ENCODE data around the gene MRPL46.

The MRPL46 gene

GRCh38 chr15:88467073-88467934 is at the start of gene MRPL46, which contains the start of gene MRPS11:
Gene MRPL46, minus strand, starts transcription at chr15:88467388. Its CDS starts 11 bp downstream, at chr15:88467377.
Gene MRPS11, plus strand, starts transcription at chr15:88467708. Its CDS starts 10 bp downstream, at chr15:88467718.
- FAIRE-seq, result no peak

GRCh38 chr15:88513195-88513594 is 46.0 kb upstream of the MRPL46 start:
- FAIRE-seq, result no peak

GRCh38 chr15:88512601-88513000 is 45.4 kb upstream of the MRPL46 start:
- no peak for FAIRE-seq

- no peak for FAIRE-seq
Observed at GRCh38 chr15:88512078-88512477, 44.9 kb upstream of the MRPL46 start.

- no peak for FAIRE-seq
Observed at GRCh38 chr15:88511161-88511560, 44.0 kb upstream of the MRPL46 start.

- FAIRE-seq, result no peak
Observed at GRCh38 chr15:88509964-88510363, 42.8 kb upstream of the MRPL46 start.

GRCh38 chr15:88509321-88509720 is 42.1 kb upstream of the MRPL46 start:
- FAIRE-seq, result no peak

GRCh38 chr15:88506628-88507027 is 39.4 kb upstream of the MRPL46 start:
- no peak for FAIRE-seq

- FAIRE-seq, result no peak
Observed at GRCh38 chr15:88505721-88506120, 38.5 kb upstream of the MRPL46 start.

GRCh38 chr15:88504445-88504844 is 37.3 kb upstream of the MRPL46 start:
- no peak for FAIRE-seq

- no peak for FAIRE-seq
Observed at GRCh38 chr15:88498996-88499395, 31.8 kb upstream of the MRPL46 start.

GRCh38 chr15:88497109-88497765 is 30.0 kb upstream of the MRPL46 start:
- no peak for FAIRE-seq

- no peak for FAIRE-seq
Observed at GRCh38 chr15:88493844-88494243, 26.7 kb upstream of the MRPL46 start.

GRCh38 chr15:88491158-88491557 is 24.0 kb upstream of the MRPL46 start:
- no peak for FAIRE-seq

- no peak for FAIRE-seq
Observed at GRCh38 chr15:88490036-88490435, 22.8 kb upstream of the MRPL46 start.

GRCh38 chr15:88489321-88489720 is 22.1 kb upstream of the MRPL46 start:
- no peak for FAIRE-seq

- no peak for FAIRE-seq
Observed at GRCh38 chr15:88487796-88488523, 20.8 kb upstream of the MRPL46 start.

GRCh38 chr15:88487178-88487795 is 20.1 kb upstream of the MRPL46 start:
- no peak for FAIRE-seq

GRCh38 chr15:88484682-88485331 is 17.6 kb upstream of the MRPL46 start:
- no peak for FAIRE-seq

GRCh38 chr15:88482263-88482662 is 15.1 kb upstream of the MRPL46 start:
- no peak for FAIRE-seq

GRCh38 chr15:88480981-88481380 is 13.8 kb upstream of the MRPL46 start:
- FAIRE-seq, result no peak

GRCh38 chr15:88479169-88479568 is 12.0 kb upstream of the MRPL46 start:
- FAIRE-seq, result no peak
